ENCODE measurements around the gene BAIAP2.
"Not testable (repeated sequence)": the region's sequence is repeated elsewhere in the genome, so short reads cannot be mapped to it uniquely, and the experiment has no call there.

BAIAP2 gene

GRCh38 chr17:81143717-81144422, 108.9 kb downstream of the BAIAP2 start:
- DNase-seq, result no peak

GRCh38 chr17:81144423-81144781, 109.5 kb downstream of the BAIAP2 start:
- no peak for DNase-seq

DNA sequence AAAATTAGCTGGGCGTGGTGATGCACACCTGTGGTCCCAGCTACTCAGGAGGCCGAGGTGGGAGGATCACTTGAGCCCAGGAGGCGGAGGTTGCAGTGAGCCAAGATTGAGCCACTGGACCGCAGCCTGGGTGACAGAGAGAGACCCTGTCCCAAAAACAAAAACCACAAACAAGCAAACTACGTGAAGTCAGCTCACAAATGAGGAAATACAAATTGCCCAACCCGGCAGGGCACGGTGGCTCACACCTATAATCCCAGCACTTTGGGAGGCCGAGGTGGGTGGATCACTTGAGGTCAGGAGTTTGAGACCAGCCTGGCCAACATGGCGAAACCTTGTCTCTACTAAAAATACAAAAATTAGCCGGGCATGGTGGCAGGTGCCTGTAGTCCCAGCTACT, 111.3 kb downstream of the BAIAP2 start:
- not testable (repeated sequence) for DNase-seq

DNA sequence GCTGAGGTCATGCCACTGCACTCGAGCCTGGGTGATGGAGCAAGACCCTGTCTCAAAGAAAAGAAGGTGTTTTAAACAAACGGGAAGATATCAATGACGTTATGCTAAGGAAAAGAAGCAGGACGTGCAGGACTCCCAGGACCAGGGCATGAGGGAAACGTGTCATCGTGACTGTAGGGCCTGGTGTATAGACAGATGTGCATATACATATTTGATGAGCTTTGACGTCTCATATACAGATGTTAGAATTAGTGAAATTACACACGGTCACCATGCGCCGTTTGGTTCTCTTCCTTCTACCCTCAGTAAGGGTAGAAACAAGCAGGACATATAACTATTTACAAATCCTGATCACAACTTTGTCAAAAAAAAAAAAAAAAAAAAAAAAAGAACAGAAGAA, 112.8 kb downstream of the BAIAP2 start:
- no peak for DNase-seq

DNA sequence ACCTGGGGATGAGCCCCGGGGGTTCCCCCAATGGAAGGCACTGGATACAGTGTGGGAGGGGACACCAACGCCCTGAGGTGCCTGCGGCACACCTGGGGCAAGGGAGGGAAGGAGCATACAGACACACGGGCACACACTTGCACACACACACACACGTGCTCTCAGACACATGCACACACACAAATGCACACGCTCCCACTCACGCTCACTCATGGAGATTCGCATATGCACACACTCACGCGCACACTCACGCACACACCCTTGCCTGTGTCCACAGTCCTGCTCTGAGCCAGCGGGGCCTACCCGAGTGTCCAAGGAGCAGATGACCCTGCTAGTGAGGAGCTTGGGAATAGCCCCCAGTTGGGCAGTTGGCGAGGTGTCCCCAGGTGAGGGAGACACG, 113.6 kb downstream of the BAIAP2 start:
- DNase-seq, result no peak

DNA sequence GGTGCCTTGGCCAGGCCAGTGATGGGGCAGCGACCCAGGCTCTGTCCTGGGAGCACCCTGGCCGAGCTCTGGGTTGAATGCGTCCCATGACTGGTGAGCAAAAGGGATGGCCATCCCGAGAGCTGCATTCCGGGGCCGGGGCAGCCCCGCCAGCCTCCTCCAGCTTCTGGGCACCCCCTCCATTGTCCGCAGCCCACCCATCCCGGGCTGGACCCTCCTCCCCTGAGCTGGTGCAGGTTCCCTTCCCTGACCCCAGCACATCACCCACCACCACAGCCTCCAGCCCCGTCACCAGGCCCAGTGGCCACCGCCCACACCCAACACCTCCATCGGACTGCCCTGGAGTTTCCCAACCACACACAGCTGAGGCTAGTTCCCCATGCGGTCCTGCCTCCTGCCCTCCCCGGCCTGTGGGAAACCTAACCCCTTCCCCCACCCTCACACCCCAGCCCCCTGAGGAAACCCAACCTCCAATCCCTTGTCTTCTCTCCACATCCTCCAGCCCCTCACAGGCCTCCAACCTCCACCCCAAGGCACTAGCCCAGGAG, 114.1 kb downstream of the BAIAP2 start:
- DNase-seq, result peak; percentile 76 to 93 (median 88)

- DNase-seq, result peak; percentile 89 to 94 (median 90)
Measured at GRCh38 chr17:81150377-81151077, 115.6 kb downstream of the BAIAP2 start.

DNA sequence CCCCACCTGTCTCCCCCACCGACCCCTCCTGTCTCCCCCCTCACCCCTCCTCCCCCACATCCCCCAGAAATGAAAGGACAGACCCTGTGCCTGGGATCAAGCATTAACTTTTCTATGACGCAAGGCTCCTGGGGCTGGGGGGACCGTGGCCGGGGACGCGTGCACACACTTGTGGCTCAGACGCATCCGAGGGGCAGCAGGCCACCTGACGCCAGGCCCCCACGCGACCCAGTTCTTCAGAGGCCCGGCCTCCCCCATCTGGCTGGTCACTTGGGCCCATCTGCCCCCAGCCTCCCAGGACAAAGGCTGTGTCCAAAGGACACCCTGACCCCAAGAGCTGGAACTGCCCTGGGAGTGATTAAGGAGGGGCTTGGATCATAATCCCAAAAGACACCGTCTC, 116.3 kb downstream of the BAIAP2 start:
- peak; percentile 17 to 47 (median 31) for DNase-seq

- peak; percentile 73 to 86 (median 80) for DNase-seq
Measured at GRCh38 chr17:81152288-81152828, 117.4 kb downstream of the BAIAP2 start.

DNA sequence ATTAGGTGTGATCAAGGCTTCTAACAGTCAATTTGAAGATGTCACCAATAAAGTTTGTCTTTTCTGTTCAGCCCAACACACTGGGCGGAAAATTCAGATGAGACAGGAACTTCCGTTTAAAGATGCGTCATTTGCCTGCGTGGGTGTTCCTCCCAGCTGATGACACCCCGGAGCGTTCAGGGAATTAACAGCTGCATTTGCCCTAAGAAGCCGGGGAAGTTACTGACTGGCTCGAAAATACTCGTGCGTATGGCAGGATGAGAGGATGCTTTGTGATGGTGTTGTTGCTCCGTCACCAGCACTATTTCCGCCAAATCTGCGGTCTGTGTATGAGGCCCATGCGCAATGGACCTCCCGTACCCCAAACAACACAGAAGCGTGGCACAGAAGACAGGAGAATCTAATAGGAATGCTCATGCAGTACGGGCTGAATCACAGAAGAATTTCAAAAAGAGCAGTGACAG, 118.4 kb downstream of the BAIAP2 start:
- peak; percentile 95 to 98 (median 96) for DNase-seq

DNA sequence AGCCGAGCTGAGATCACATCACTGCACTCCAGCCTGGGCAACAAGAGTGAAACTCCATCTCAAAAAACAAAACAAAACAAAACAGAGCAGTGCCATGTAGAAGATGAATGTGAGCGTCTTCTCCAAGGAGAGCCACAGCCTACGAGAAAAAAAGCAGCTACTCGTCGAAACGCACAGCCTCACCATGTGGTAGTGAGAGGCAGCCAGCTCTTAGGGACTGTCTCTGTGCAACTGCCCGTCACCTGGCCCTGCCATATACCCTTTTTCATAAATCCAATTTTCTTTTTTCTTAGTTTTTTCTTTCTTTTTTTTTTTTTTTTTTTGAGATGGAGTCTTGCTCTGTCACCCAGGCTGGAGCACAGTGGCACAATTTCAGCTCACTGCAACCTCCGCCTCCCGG, 119.1 kb downstream of the BAIAP2 start:
- not testable (repeated sequence) for DNase-seq

- DNase-seq, result peak; percentile 83 to 95 (median 90)
Measured at GRCh38 chr17:81154961-81155360, 120.0 kb downstream of the BAIAP2 start.

DNA sequence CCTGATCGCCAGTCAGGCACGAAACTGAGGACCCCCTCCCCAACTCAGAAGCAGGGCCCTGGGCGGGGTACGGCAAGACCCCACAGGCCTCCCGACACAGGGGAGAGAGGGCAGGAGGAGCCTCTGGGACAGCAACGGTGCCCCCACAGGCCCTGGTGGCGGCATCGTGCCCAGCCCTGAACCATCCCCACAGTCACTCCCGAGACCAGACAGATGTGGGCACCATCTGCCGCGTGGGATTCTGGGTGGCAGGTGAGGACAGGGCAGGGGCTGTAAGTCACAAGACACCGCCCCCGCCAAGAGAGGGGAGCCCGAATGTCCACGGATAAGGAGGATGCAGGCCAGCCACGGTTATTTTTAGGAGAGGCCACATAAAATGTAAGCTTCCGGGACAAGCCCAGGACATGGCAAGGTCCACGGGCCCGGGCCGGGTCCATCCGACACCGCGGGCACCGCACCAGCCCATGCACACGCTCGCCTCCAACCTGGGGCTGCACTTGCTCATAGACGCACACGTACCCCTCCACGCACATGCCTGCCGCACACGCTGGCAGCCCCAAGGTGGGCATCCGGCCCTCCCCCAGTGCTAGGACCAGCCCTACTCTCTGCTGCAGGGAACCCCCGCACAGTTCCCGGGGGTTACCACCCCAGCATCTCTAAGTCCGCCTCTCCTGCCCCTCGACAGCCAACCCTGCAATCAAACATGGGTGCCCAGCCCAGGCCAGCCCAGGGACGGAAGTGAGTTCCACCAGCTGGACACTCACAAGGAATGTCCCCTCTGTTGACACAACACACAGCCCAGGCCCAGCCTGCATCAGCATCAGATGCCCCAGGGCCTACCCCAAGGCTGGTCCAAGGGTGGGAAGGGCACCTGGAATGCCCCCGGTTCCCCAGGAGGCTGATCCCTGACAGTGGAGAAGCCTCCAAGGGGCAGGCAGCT, 122.2 kb downstream of the BAIAP2 start:
- DNase-seq, result no peak

DNA sequence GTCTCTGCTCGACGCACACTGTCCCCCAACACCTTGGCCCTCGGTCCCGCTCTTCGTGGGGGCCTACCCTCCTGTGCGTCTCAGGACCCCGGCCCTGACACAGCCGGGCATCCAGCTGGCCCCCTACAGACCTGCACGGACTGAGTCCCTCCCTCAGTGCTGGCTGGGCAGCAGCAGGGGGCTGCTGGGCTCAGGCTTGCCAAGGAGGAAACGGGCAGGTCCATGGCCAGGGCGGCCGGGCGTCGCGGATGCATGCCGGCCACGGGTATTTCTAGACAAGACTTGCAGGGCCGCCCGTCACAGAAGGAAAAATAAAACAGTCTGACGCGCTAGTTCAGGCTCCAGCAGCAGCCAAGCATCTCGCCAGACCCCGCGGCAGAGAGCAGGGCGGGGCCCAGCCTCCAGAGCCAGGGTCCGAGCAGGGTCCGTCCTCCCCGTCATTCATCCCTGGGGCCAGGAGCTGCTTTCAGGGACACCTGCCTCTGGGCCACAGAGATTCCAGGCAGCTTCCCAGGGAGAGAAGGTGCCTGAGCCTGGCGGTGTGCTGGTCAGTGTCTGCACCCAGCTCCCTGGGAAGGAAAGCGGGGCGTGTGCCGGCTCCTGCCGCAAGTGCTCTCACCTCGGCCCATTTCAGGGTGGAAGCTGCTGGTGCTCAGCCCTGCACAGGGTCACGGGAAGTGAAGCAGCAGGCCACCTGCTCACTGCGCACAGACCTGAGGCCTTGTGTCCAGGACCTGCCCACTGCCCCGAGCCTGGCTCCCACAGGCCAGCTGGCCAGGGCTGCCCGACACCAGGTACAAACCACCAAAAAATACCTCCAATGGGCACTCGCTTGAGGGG, 123.1 kb downstream of the BAIAP2 start:
- DNase-seq, result no peak

- DNase-seq, result no peak
Measured at GRCh38 chr17:81158688-81159590, 124.0 kb downstream of the BAIAP2 start.

GRCh38 chr17:81159611-81160265, 124.8 kb downstream of the BAIAP2 start:
- DNase-seq, result peak in 3 of 4 experiments; percentile 21 to 43 (median 33)

GRCh38 chr17:81160306-81160705, 125.4 kb downstream of the BAIAP2 start:
- DNase-seq, result peak; percentile 85 to 92 (median 88)

- peak in 2 of 4 experiments; percentile 28 to 44 for DNase-seq
Measured at GRCh38 chr17:81160747-81161453, 125.9 kb downstream of the BAIAP2 start.

- no peak for DNase-seq
Measured at GRCh38 chr17:81161536-81161935, 126.6 kb downstream of the BAIAP2 start.
